ENCODE measurements around the gene VGLL3. TPM values are rescaled to one million over a fixed set of nuclear protein-coding genes. Genes with fewer than 3 reads are reported as not detected.

VGLL3 gene
- total RNA-seq, 1 donor from 2014 or later = 40.2 TPM

- intact Hi-C loops (cut with DNase I) = no loop called here
- no peaks in the 10 kb centered on the region for H3K4me1 ChIP-seq
- H3K27me3 ChIP-seq (ENCODE audit: low read depth) = no peaks in the 10 kb centered on the region
- no peak overlapping the region for H3K27ac ChIP-seq
- TF ChIP-seq CTCF (IDR thresholded peaks at IDR 0.05) = no peak
- H3K9me3 ChIP-seq = no peaks in the 10 kb centered on the region
- DNase-seq (no peak), ATAC-seq (no peak)
- no peak overlapping the region for H3K4me3 ChIP-seq
- no peaks in the 10 kb centered on the region for H3K36me3 ChIP-seq
Measured at GRCh38 chr3:86951322-86951721, 39.6 kb downstream of the VGLL3 start.

GRCh38 chr3:86950717-86951116 is 40.2 kb downstream of the VGLL3 start:
- Histone ChIP-seq H3K4me1 (no peaks in the 10 kb centered on the region), H3K36me3 (no peaks in the 10 kb centered on the region), H3K9me3 (no peaks in the 10 kb centered on the region), H3K27me3 (ENCODE audit: low read depth) (no peaks in the 10 kb centered on the region), H3K27ac (no peak overlapping the region), H3K4me3 (no peak overlapping the region)
- intact Hi-C loops (cut with DNase I) = no loop called here
- DNase-seq = no peak
- no peak for TF ChIP-seq CTCF (IDR thresholded peaks at IDR 0.05)
- ATAC-seq = no peak

GRCh38 chr3:86949850-86950249 is 41.1 kb downstream of the VGLL3 start:
- Histone ChIP-seq H3K4me3 (no peak overlapping the region), H3K9me3 (no peaks in the 10 kb centered on the region), H3K27me3 (ENCODE audit: low read depth) (no peaks in the 10 kb centered on the region), H3K27ac (no peak overlapping the region), H3K36me3 (no peaks in the 10 kb centered on the region), H3K4me1 (no peaks in the 10 kb centered on the region)
- TF ChIP-seq CTCF (IDR thresholded peaks at IDR 0.05) = no peak
- ATAC-seq (no peak), DNase-seq (no peak)
- intact Hi-C loops (cut with DNase I) = no loop called here

- H3K27ac ChIP-seq = no peak overlapping the region
- no peak for TF ChIP-seq CTCF (IDR thresholded peaks at IDR 0.05)
- no peaks in the 10 kb centered on the region for H3K4me1 ChIP-seq
- H3K36me3 ChIP-seq = no peaks in the 10 kb centered on the region
- intact Hi-C loops (cut with DNase I) = no loop called here
- ATAC-seq (no peak), DNase-seq (no peak)
- no peaks in the 10 kb centered on the region for H3K27me3 ChIP-seq (ENCODE audit: low read depth)
- no peak overlapping the region for H3K4me3 ChIP-seq
- H3K9me3 ChIP-seq = no peaks in the 10 kb centered on the region
Measured at GRCh38 chr3:86948822-86949221, 42.1 kb downstream of the VGLL3 start.

GRCh38 chr3:86942206-86942605 is 48.7 kb downstream of the VGLL3 start:
- no peak for TF ChIP-seq CTCF (IDR thresholded peaks at IDR 0.05)
- Histone ChIP-seq H3K27ac (no peak overlapping the region), H3K4me1 (no peaks in the 10 kb centered on the region), H3K27me3 (ENCODE audit: low read depth) (no peaks in the 10 kb centered on the region), H3K4me3 (no peak overlapping the region), H3K9me3 (no peaks in the 10 kb centered on the region), H3K36me3 (no peaks in the 10 kb centered on the region)
- intact Hi-C loops (cut with DNase I) = no loop called here
- no peak for DNase-seq
- ATAC-seq = no peak
